PC-3 (cell line): ENCODE data around the gene ANKRD42.

Source experiments
- CTCF ChIP-seq: fragments of 300-600 bp; sonication (generic); conservative IDR thresholded peaks from 2 replicates; pipeline ENCODE4 v1.5.1; 2017; ENCODE audit warnings: antibody characterized with exemption, low read depth, mild to moderate bottlenecking, low read length
- EZH2 ChIP-seq: fragments of 300-600 bp; sonication (generic); IDR thresholded peaks from one replicate; pipeline ENCODE4 v1.6.1; 2017; ENCODE audit warnings: antibody characterized with exemption, mild to moderate bottlenecking, low read length; ENCODE audit not compliant: unreplicated experiment

GRCh38 chr11:83256602-83257340 is 63.3 kb downstream of the ANKRD42 start:
- no peak for TF ChIP-seq EZH2
- TF ChIP-seq CTCF: no peak
